AG04449 (cell line): ENCODE data around the gene CRISPLD2.

Experiments used
- CTCF ChIA-PET: fragments of 350-600 bp; formaldehyde crosslinking; extraction: SDS; loops from one replicate; lab custom pipeline; 2021; ENCODE audit warnings: antibody characterized with exemption; lab: Yijun Ruan, JAX
- POLR2A ChIA-PET: fragments of 400-600, 350-600 bp; formaldehyde crosslinking; extraction: SDS; loops from one replicate; lab custom pipeline; 2020; ENCODE audit warnings: antibody characterized with exemption, inconsistent platforms; lab: Yijun Ruan, JAX
- DNase-seq: peaks from one replicate; pipeline ENCODE4 v3.0.0-alpha.2; 2010; ENCODE audit warnings: low read depth, low spot score
- H3K4me3 ChIP-seq: 2 replicates; pipeline ENCODE4 v1.5.1; 2011; ENCODE audit warnings: low read depth, mild to moderate bottlenecking, control low read depth, low read length
- CTCF ChIP-seq: IDR thresholded peaks from one replicate; pipeline ENCODE4 v1.5.1; 2011; ENCODE audit warnings: mild to moderate bottlenecking, moderate library complexity, low read length, control low read depth, inconsistent platforms; ENCODE audit not compliant: insufficient read depth; ENCODE audit errors: missing control alignments

CRISPLD2 gene

GRCh38 chr16:84786605-84787262 is 33.1 kb upstream of the CRISPLD2 start:
- DNase-seq = no peak
- no peak overlapping the region for H3K4me3 ChIP-seq
- ChIA-PET POLR2A (interaction anchor here (0.6 kb wide), 1 partner anchor 33 kb away, joined by 3 read pairs; the partner anchor contains the start of gene CRISPLD2), CTCF (interaction anchor here (1.2 to 2.0 kb wide), 2 partner anchors 32 to 184 kb away, joined by 3 to 4 read pairs; no protein-coding TSS in a partner anchor)
- no peak for TF ChIP-seq CTCF

- TF ChIP-seq CTCF = no peak
- CTCF ChIA-PET = interaction anchor here (2.0 kb wide), 1 partner anchor 33 kb away, joined by 4 read pairs; no protein-coding TSS in a partner anchor
- POLR2A ChIA-PET = no interaction called here
- no peak for DNase-seq
- no peak overlapping the region for H3K4me3 ChIP-seq
Measured at GRCh38 chr16:84787263-84787622, 32.5 kb upstream of the CRISPLD2 start.

- CTCF ChIA-PET = interaction anchor here (0.7 to 1.5 kb wide), 3 partner anchors 16 to 164 kb away, joined by 3 to 12 read pairs (median 4); no protein-coding TSS in a partner anchor
- no peak for DNase-seq
- H3K4me3 ChIP-seq = no peak overlapping the region
- TF ChIP-seq CTCF = no peak
- POLR2A ChIA-PET = no interaction called here
Measured at GRCh38 chr16:84788920-84789391, 30.8 kb upstream of the CRISPLD2 start.

GRCh38 chr16:84789431-84789830 is 30.4 kb upstream of the CRISPLD2 start:
- POLR2A ChIA-PET = no interaction called here
- H3K4me3 ChIP-seq = no peak overlapping the region
- CTCF ChIA-PET = interaction anchor here (0.7 to 1.5 kb wide), 2 partner anchors 17 to 163 kb away, joined by 4 to 12 read pairs; no protein-coding TSS in a partner anchor
- no peak for DNase-seq
- no peak for TF ChIP-seq CTCF

- TF ChIP-seq CTCF = no peak
- no peak for DNase-seq
- ChIA-PET POLR2A (no interaction called here), CTCF (interaction anchor here (1.3 kb wide), 1 partner anchor 162 kb away, joined by 6 read pairs; no protein-coding TSS in a partner anchor)
- H3K4me3 ChIP-seq = no peak overlapping the region
Measured at GRCh38 chr16:84790301-84790700, 29.5 kb upstream of the CRISPLD2 start.

- POLR2A ChIA-PET = interaction anchor here (0.5 kb wide), 1 partner anchor 44 kb away, joined by 3 read pairs; no protein-coding TSS in a partner anchor
- H3K4me3 ChIP-seq = no peak overlapping the region
- CTCF ChIA-PET = interaction anchor here (0.8 to 1.7 kb wide), 3 partner anchors 135 to 180 kb away, joined by 3 to 8 read pairs (median 6); no protein-coding TSS in a partner anchor
- no peak for TF ChIP-seq CTCF
- DNase-seq = no peak
Measured at GRCh38 chr16:84791088-84791487, 28.7 kb upstream of the CRISPLD2 start.
